GM19035 (cell line): ENCODE data around the gene PRPF19.

Experiments
- ATAC-seq: cut with Tn5 transposase; IDR thresholded peaks from one replicate; pipeline ENCODE4 v1.9.1; 2021; ENCODE audit not compliant: unreplicated experiment

The PRPF19 gene

GRCh38 chr11:60860943-60861342 lies 45.4 kb downstream of the PRPF19 start:
- ATAC-seq = no peak

- ATAC-seq = no peak
Measured at GRCh38 chr11:60859616-60860250, 46.7 kb downstream of the PRPF19 start.

- ATAC-seq = no peak
Measured at GRCh38 chr11:60858731-60859464, 47.5 kb downstream of the PRPF19 start.

- ATAC-seq = no peak
Measured at GRCh38 chr11:60858236-60858635, 48.1 kb downstream of the PRPF19 start.

- ATAC-seq = no peak
Measured at GRCh38 chr11:60857378-60858232, 48.8 kb downstream of the PRPF19 start.

- ATAC-seq = no peak
Measured at GRCh38 chr11:60855726-60856633, 50.4 kb downstream of the PRPF19 start, which contains the start of gene PTGDR2. PTGDR2 (minus strand) TSS chr11:60855950; CDS start chr11:60853722, 2,228 bp downstream.

GRCh38 chr11:60854847-60855725 lies 51.3 kb downstream of the PRPF19 start:
- no peak for ATAC-seq

- ATAC-seq = no peak
Measured at GRCh38 chr11:60854140-60854846, 52.1 kb downstream of the PRPF19 start.

- no peak for ATAC-seq
Measured at GRCh38 chr11:60852982-60853950, 53.1 kb downstream of the PRPF19 start.

GRCh38 chr11:60852117-60852981 lies 54.0 kb downstream of the PRPF19 start:
- no peak for ATAC-seq

GRCh38 chr11:60851327-60852104 lies 54.9 kb downstream of the PRPF19 start:
- no peak for ATAC-seq

GRCh38 chr11:60849641-60850520 lies 56.5 kb downstream of the PRPF19 start:
- no peak for ATAC-seq

GRCh38 chr11:60848714-60849151 lies 57.7 kb downstream of the PRPF19 start:
- ATAC-seq = no peak

- ATAC-seq = no peak
Measured at GRCh38 chr11:60847896-60848295, 58.5 kb downstream of the PRPF19 start.

GRCh38 chr11:60847281-60847680 lies 59.1 kb downstream of the PRPF19 start:
- no peak for ATAC-seq
